HepG2 (cell line): ENCODE results near the gene MSMB. TPM values are rescaled to one million over a fixed set of nuclear protein-coding genes. Genes with fewer than 3 reads are reported as not detected.

Source experiments
- CBX5 ChIP-seq: sonication (generic); formaldehyde crosslinking; IDR thresholded peaks from 2 replicates; pipeline ENCODE4 v1.4.0; 2020; ENCODE audit warnings: missing genetic modification reagents, borderline replicate concordance
- ELK4 ChIP-seq: sonication (generic); formaldehyde crosslinking; IDR thresholded peaks from 2 replicates; pipeline ENCODE4 v1.9.0; 2021; ENCODE audit warnings: missing genetic modification reagents, borderline replicate concordance
- GABPB1 ChIP-seq: IDR thresholded peaks from 2 replicates; pipeline ENCODE4 v1.6.1; 2016; ENCODE audit warnings: mild to moderate bottlenecking, missing genetic modification reagents, moderate library complexity, missing compliant biosample characterization
- GPBP1L1 ChIP-seq: sonication (generic); formaldehyde crosslinking; IDR thresholded peaks from 2 replicates; pipeline ENCODE4 v1.5.0; 2020; ENCODE audit warnings: mild to moderate bottlenecking, missing genetic modification reagents
- IRF1 ChIP-seq: sonication (generic); formaldehyde crosslinking; IDR thresholded peaks from 2 replicates; pipeline ENCODE4 v1.4.0; 2020; ENCODE audit warnings: low read depth, mild to moderate bottlenecking, missing genetic modification reagents
- KIAA2018 ChIP-seq: sonication (generic); formaldehyde crosslinking; IDR thresholded peaks from 2 replicates; pipeline ENCODE4 v1.5.0; 2020; ENCODE audit warnings: mild to moderate bottlenecking, missing genetic modification reagents, borderline replicate concordance
- MEIS2 ChIP-seq: sonication (generic); formaldehyde crosslinking; IDR thresholded peaks from 2 replicates; pipeline ENCODE4 v1.9.0; 2021; ENCODE audit warnings: mild to moderate bottlenecking, missing genetic modification reagents
- MTF1 ChIP-seq: sonication (generic); formaldehyde crosslinking; IDR thresholded peaks from 2 replicates; pipeline ENCODE4 v1.5.0; 2020; ENCODE audit warnings: missing genetic modification reagents
- PLSCR1 ChIP-seq: sonication (generic); formaldehyde crosslinking; IDR thresholded peaks from 2 replicates; pipeline ENCODE4 v1.5.0; 2020; ENCODE audit warnings: missing genetic modification reagents, mild to moderate bottlenecking, borderline replicate concordance
- RAD21 ChIP-seq: fragments of 450-650 bp; formaldehyde crosslinking; IDR thresholded peaks from 2 replicates; pipeline ENCODE4 v1.5.0; 2020; ENCODE audit warnings: mild to moderate bottlenecking
- REL ChIP-seq: sonication (generic); formaldehyde crosslinking; conservative IDR thresholded peaks from 2 replicates; pipeline ENCODE4 v1.8.0; 2022; ENCODE audit warnings: mild to moderate bottlenecking, missing genetic modification reagents, moderate library complexity
- SIX4 ChIP-seq: sonication (generic); formaldehyde crosslinking; IDR thresholded peaks from 2 replicates; pipeline ENCODE4 v1.4.0; 2020; ENCODE audit warnings: missing genetic modification reagents
- ZNF260 ChIP-seq: sonication (generic); formaldehyde crosslinking; IDR thresholded peaks from 2 replicates; pipeline ENCODE4 v1.4.0; 2020; ENCODE audit warnings: missing genetic modification reagents, low read depth, mild to moderate bottlenecking, borderline replicate concordance
- ZNF605 ChIP-seq: sonication (generic); formaldehyde crosslinking; IDR thresholded peaks from 2 replicates; pipeline ENCODE4 v1.8.0; 2022; ENCODE audit warnings: mild to moderate bottlenecking, missing genetic modification reagents
- ZNF629 ChIP-seq: sonication (generic); formaldehyde crosslinking; conservative IDR thresholded peaks from 2 replicates; pipeline ENCODE4 v1.5.0; 2020; ENCODE audit warnings: missing genetic modification reagents
- ZNF850 ChIP-seq: sonication (generic); formaldehyde crosslinking; conservative IDR thresholded peaks from 2 replicates; pipeline ENCODE4 v1.9.0; 2021; ENCODE audit warnings: mild to moderate bottlenecking, missing genetic modification reagents
- polyA plus RNA-seq, 8 experiments: library from polyadenylated mRNA; depleted of rRNA in 3 of 8; stranded (reverse) in 7 of 8; unstranded in 1 of 8; fragments of >200 nt; fragmentation: Illumina TruSeq in 4 of 8; extraction: Trizol in 4 of 8; gene quantifications; 2 replicates each; pipeline versions ENCODE4 v1.2.1 to v1.2.3, GENCODE V29; 2011 to 2016; ENCODE audit warnings: low read depth in 4 of 8, missing spikeins in 1 of 8, mixed read lengths in 1 of 8; ENCODE audit not compliant: insufficient read depth in 1 of 8
- total RNA-seq, 5 experiments: library from RNA; depleted of rRNA; stranded (reverse); fragments of >200 nt; fragmentation: Illumina TruSeq; extraction: Trizol; gene quantifications; 2 replicates each; pipeline ENCODE4 v1.2.3, GENCODE V29; 2016; ENCODE audit warnings: low read depth in 1 of 5

The MSMB gene
- total and polyA plus RNA-seq, 2 of the 13 experiments (the other 11 are each of a cell fraction or from before 2014, with no cell fraction given): 0.84 TPM; not detected in 1

GRCh38 chr10:46022978-46023702 is 22.9 kb downstream of the MSMB start (continued):
- TF ChIP-seq RAD21 (CRISPR knock-in tag): peak; percentile 68
- TF ChIP-seq ZNF605 (CRISPR knock-in tag): peak; percentile 45; the same call in 1 of the 2 replicates
- peak; percentile 85 for TF ChIP-seq GABPB1 (CRISPR knock-in tag)
- peak; percentile 75; the same call in 1 of the 2 replicates for TF ChIP-seq MTF1 (CRISPR knock-in tag)
- no peak for TF ChIP-seq PLSCR1 (CRISPR knock-in tag)
- TF ChIP-seq GPBP1L1: no peak
- TF ChIP-seq ZNF260 (CRISPR knock-in tag): no peak
- TF ChIP-seq KIAA2018 (CRISPR knock-in tag): no peak
- peak; percentile 90; the same call in 1 of the 2 replicates for TF ChIP-seq MEIS2 (CRISPR knock-in tag)
- no peak for TF ChIP-seq IRF1 (CRISPR knock-in tag)
- no peak; the same call in 1 of the 2 replicates for TF ChIP-seq SIX4
- peak; percentile 60; the same call in 1 of the 2 replicates for TF ChIP-seq REL
- TF ChIP-seq ELK4: no peak
- peak; percentile 36; the same call in 1 of the 2 replicates for TF ChIP-seq ZNF629 (CRISPR knock-in tag)
- TF ChIP-seq CBX5 (CRISPR knock-in tag): peak; percentile 30; the same call in 1 of the 2 replicates
- TF ChIP-seq ZNF850 (CRISPR knock-in tag): no peak
